ENCODE data around the gene MNAT1. TPM values are rescaled to one million over a fixed set of nuclear protein-coding genes. Genes with fewer than 3 reads are reported as not detected.

The MNAT1 gene
- polyA plus RNA-seq, 1 donor = 30.7 TPM

GRCh38 chr14:60925286-60925685, 190.7 kb downstream of the MNAT1 start:
- Histone ChIP-seq H3K4me1 (ENCODE audit: control insufficient read depth, insufficient read depth, low read length) (no peaks in the 10 kb centered on the region), H3K27ac (ENCODE audit: low read length) (no peak overlapping the region), H3K27me3 (ENCODE audit: control insufficient read depth, insufficient read depth, low read length) (no peaks in the 10 kb centered on the region), H3K9me3 (ENCODE audit: control insufficient read depth, low read depth, low read length) (no peaks in the 10 kb centered on the region), H3K4me3 (ENCODE audit: low read length) (no peak overlapping the region), H3K36me3 (ENCODE audit: control insufficient read depth, insufficient read depth, low read length) (no peaks in the 10 kb centered on the region)
- WGBS (ENCODE audit: insufficient coverage, low lambda C conversion rate) = 89% methylated on average over 1 of the region's 1 CpG
- no peak for DNase-seq

- H3K4me3 ChIP-seq (ENCODE audit: low read length) = no peak overlapping the region
- no peaks in the 10 kb centered on the region for H3K27me3 ChIP-seq (ENCODE audit: control insufficient read depth, insufficient read depth, low read length)
- H3K27ac ChIP-seq (ENCODE audit: low read length) = no peak overlapping the region
- no peaks in the 10 kb centered on the region for H3K36me3 ChIP-seq (ENCODE audit: control insufficient read depth, insufficient read depth, low read length)
- DNase-seq = no peak
- no CpG with 5 or more reads among the region's 3 CpGs for WGBS (ENCODE audit: insufficient coverage, low lambda C conversion rate)
- no peaks in the 10 kb centered on the region for H3K9me3 ChIP-seq (ENCODE audit: control insufficient read depth, low read depth, low read length)
- no peaks in the 10 kb centered on the region for H3K4me1 ChIP-seq (ENCODE audit: control insufficient read depth, insufficient read depth, low read length)
Observed at GRCh38 chr14:60926002-60926401, 191.4 kb downstream of the MNAT1 start.

DNA sequence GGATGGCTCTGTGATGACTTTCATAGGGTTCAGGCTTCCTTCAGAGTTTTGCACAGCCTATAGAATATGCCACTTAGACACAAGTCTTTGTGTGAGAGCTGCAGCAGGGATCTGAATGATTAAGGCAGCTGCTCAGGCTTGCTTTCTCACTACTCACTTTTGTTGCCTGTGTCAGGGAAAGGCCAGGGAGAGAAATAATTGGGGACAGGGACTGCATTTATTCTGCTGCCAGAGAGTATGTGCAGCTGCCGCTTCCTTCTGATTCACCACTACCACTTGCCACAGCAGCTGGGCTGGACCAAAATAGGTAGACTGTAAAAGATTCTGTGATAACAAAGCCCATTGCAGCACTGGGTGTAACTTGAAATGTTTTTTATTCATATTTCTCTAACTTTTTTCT, 196.7 kb downstream of the MNAT1 start:
- H3K9me3 ChIP-seq (ENCODE audit: control insufficient read depth, low read depth, low read length) = peaks cover 2% of the 10 kb centered on the region
- H3K4me1 ChIP-seq (ENCODE audit: control insufficient read depth, insufficient read depth, low read length) = no peaks in the 10 kb centered on the region
- no peak for DNase-seq
- no peak overlapping the region for H3K4me3 ChIP-seq (ENCODE audit: low read length)
- no peaks in the 10 kb centered on the region for H3K36me3 ChIP-seq (ENCODE audit: control insufficient read depth, insufficient read depth, low read length)
- no peaks in the 10 kb centered on the region for H3K27me3 ChIP-seq (ENCODE audit: control insufficient read depth, insufficient read depth, low read length)
- H3K27ac ChIP-seq (ENCODE audit: low read length) = no peak overlapping the region
- no CpG with 5 or more reads among the region's 1 CpG for WGBS (ENCODE audit: insufficient coverage, low lambda C conversion rate)

- no peak overlapping the region for H3K4me3 ChIP-seq (ENCODE audit: low read length)
- H3K27ac ChIP-seq (ENCODE audit: low read length) = no peak overlapping the region
- no peaks in the 10 kb centered on the region for H3K27me3 ChIP-seq (ENCODE audit: control insufficient read depth, insufficient read depth, low read length)
- 100% methylated on average over 1 of the region's 8 CpGs for WGBS (ENCODE audit: insufficient coverage, low lambda C conversion rate)
- no peaks in the 10 kb centered on the region for H3K4me1 ChIP-seq (ENCODE audit: control insufficient read depth, insufficient read depth, low read length)
- peaks cover 2% of the 10 kb centered on the region for H3K9me3 ChIP-seq (ENCODE audit: control insufficient read depth, low read depth, low read length)
- H3K36me3 ChIP-seq (ENCODE audit: control insufficient read depth, insufficient read depth, low read length) = no peaks in the 10 kb centered on the region
- peak; percentile 44 to 74 for DNase-seq
Observed at GRCh38 chr14:60933920-60934655, 199.5 kb downstream of the MNAT1 start.

- Histone ChIP-seq H3K27ac (ENCODE audit: low read length) (no peak overlapping the region), H3K9me3 (ENCODE audit: control insufficient read depth, low read depth, low read length) (peaks cover 2% of the 10 kb centered on the region)
Observed at GRCh38 chr14:60935319-60935718, 200.8 kb downstream of the MNAT1 start.

DNA sequence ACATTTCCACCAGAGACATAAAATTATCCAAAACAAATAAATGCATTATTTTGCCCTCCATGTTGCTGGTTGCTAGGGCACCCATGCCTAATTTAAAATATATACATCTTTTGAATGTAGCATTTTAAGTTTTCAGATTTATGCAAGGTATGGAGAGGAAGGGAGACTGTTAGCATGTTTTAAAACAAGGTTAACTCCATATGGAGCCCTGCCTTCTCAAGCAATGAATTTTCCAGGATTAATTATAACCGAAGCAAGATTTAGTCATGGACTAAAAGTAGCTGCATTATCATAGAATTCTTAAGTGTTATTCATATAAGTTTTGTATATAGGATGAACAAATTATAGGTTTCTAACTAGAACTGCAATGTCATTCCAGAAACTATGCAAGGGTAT, 209.1 kb downstream of the MNAT1 start:
- Histone ChIP-seq H3K27me3 (ENCODE audit: control insufficient read depth, insufficient read depth, low read length) (no peaks in the 10 kb centered on the region), H3K4me1 (ENCODE audit: control insufficient read depth, insufficient read depth, low read length) (no peaks in the 10 kb centered on the region), H3K9me3 (ENCODE audit: control insufficient read depth, low read depth, low read length) (no peaks in the 10 kb centered on the region), H3K4me3 (ENCODE audit: low read length) (no peak overlapping the region), H3K36me3 (ENCODE audit: control insufficient read depth, insufficient read depth, low read length) (peaks cover 2% of the 10 kb centered on the region), H3K27ac (ENCODE audit: low read length) (no peak overlapping the region)
- no peak for DNase-seq
- no CpG with 5 or more reads among the region's 1 CpG for WGBS (ENCODE audit: insufficient coverage, low lambda C conversion rate)

More at GRCh38 chr14:60935319-60935718, 200.8 kb downstream of the MNAT1 start:
- Histone ChIP-seq H3K4me3 (ENCODE audit: low read length) (no peak overlapping the region), H3K27me3 (ENCODE audit: control insufficient read depth, insufficient read depth, low read length) (no peaks in the 10 kb centered on the region), H3K4me1 (ENCODE audit: control insufficient read depth, insufficient read depth, low read length) (no peaks in the 10 kb centered on the region), H3K36me3 (ENCODE audit: control insufficient read depth, insufficient read depth, low read length) (no peaks in the 10 kb centered on the region)
- no peak for DNase-seq

- H3K4me1 ChIP-seq (ENCODE audit: control insufficient read depth, insufficient read depth, low read length) = no peaks in the 10 kb centered on the region
- peak in 1 of 2 donors; percentile 6 for DNase-seq
- WGBS (ENCODE audit: insufficient coverage, low lambda C conversion rate) = no CpG with 5 or more reads among the region's 4 CpGs
- H3K9me3 ChIP-seq (ENCODE audit: control insufficient read depth, low read depth, low read length) = no peaks in the 10 kb centered on the region
- no peak overlapping the region for H3K4me3 ChIP-seq (ENCODE audit: low read length)
- no peaks in the 10 kb centered on the region for H3K27me3 ChIP-seq (ENCODE audit: control insufficient read depth, insufficient read depth, low read length)
- H3K36me3 ChIP-seq (ENCODE audit: control insufficient read depth, insufficient read depth, low read length) = peaks cover 2% of the 10 kb centered on the region
- H3K27ac ChIP-seq (ENCODE audit: low read length) = no peak overlapping the region
Observed at GRCh38 chr14:60944204-60944603, 209.6 kb downstream of the MNAT1 start.

- peaks cover 2% of the 10 kb centered on the region for H3K36me3 ChIP-seq (ENCODE audit: control insufficient read depth, insufficient read depth, low read length)
- no peaks in the 10 kb centered on the region for H3K27me3 ChIP-seq (ENCODE audit: control insufficient read depth, insufficient read depth, low read length)
- H3K27ac ChIP-seq (ENCODE audit: low read length) = no peak overlapping the region
- no peaks in the 10 kb centered on the region for H3K4me1 ChIP-seq (ENCODE audit: control insufficient read depth, insufficient read depth, low read length)
- DNase-seq = no peak
- 100% methylated on average over 1 of the region's 1 CpG for WGBS (ENCODE audit: insufficient coverage, low lambda C conversion rate)
- no peak overlapping the region for H3K4me3 ChIP-seq (ENCODE audit: low read length)
- no peaks in the 10 kb centered on the region for H3K9me3 ChIP-seq (ENCODE audit: control insufficient read depth, low read depth, low read length)
Observed at GRCh38 chr14:60945984-60946383, 211.4 kb downstream of the MNAT1 start.

DNA sequence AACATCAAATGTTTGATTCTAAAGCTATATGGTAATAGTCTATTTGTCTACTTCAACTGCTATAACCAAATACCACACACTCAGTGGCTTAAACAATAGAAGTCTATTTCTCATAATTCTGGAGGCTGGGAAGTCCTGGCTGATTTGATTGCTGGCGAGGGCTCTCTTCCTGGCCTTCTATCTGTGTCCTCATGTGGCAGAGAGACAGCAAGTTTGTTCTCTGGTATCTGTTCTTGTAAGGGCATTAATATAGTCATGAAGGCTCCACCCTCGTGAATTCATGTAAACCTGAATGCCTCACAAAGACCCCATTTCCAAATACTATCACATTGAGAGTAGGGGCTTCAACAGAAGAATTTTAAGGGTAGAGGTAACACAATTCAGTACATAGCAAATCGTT, 212.2 kb downstream of the MNAT1 start:
- H3K4me1 ChIP-seq (ENCODE audit: control insufficient read depth, insufficient read depth, low read length) = no peaks in the 10 kb centered on the region
- H3K27ac ChIP-seq (ENCODE audit: low read length) = no peak overlapping the region
- peaks cover 2% of the 10 kb centered on the region for H3K36me3 ChIP-seq (ENCODE audit: control insufficient read depth, insufficient read depth, low read length)
- no peak for DNase-seq
- H3K4me3 ChIP-seq (ENCODE audit: low read length) = no peak overlapping the region
- no peaks in the 10 kb centered on the region for H3K9me3 ChIP-seq (ENCODE audit: control insufficient read depth, low read depth, low read length)
- 86% methylated on average over 1 of the region's 3 CpGs for WGBS (ENCODE audit: insufficient coverage, low lambda C conversion rate)
- H3K27me3 ChIP-seq (ENCODE audit: control insufficient read depth, insufficient read depth, low read length) = no peaks in the 10 kb centered on the region

- WGBS (ENCODE audit: insufficient coverage, low lambda C conversion rate) = 100% methylated on average over 1 of the region's 3 CpGs
Observed at GRCh38 chr14:60951776-60952435, 217.3 kb downstream of the MNAT1 start.

GRCh38 chr14:60956202-60956601, 221.6 kb downstream of the MNAT1 start:
- H3K4me3 ChIP-seq (ENCODE audit: low read length) = no peak overlapping the region
- no peak overlapping the region for H3K27ac ChIP-seq (ENCODE audit: low read length)
- no peaks in the 10 kb centered on the region for H3K36me3 ChIP-seq (ENCODE audit: control insufficient read depth, insufficient read depth, low read length)
- DNase-seq = no peak
- H3K9me3 ChIP-seq (ENCODE audit: control insufficient read depth, low read depth, low read length) = peaks cover 23% of the 10 kb centered on the region
- H3K4me1 ChIP-seq (ENCODE audit: control insufficient read depth, insufficient read depth, low read length) = no peaks in the 10 kb centered on the region
- no peaks in the 10 kb centered on the region for H3K27me3 ChIP-seq (ENCODE audit: control insufficient read depth, insufficient read depth, low read length)
- 100% methylated on average over 1 of the region's 4 CpGs for WGBS (ENCODE audit: insufficient coverage, low lambda C conversion rate)

More at GRCh38 chr14:60951776-60952435, 217.3 kb downstream of the MNAT1 start:
- H3K36me3 ChIP-seq (ENCODE audit: control insufficient read depth, insufficient read depth, low read length) = no peaks in the 10 kb centered on the region
- H3K4me1 ChIP-seq (ENCODE audit: control insufficient read depth, insufficient read depth, low read length) = no peaks in the 10 kb centered on the region
- H3K27me3 ChIP-seq (ENCODE audit: control insufficient read depth, insufficient read depth, low read length) = no peaks in the 10 kb centered on the region
- no peak overlapping the region for H3K4me3 ChIP-seq (ENCODE audit: low read length)
- H3K27ac ChIP-seq (ENCODE audit: low read length) = no peak overlapping the region
- H3K9me3 ChIP-seq (ENCODE audit: control insufficient read depth, low read depth, low read length) = peaks cover 6% of the 10 kb centered on the region
- no peak for DNase-seq
